Sigmoid colon (tissue), 4 donors: ENCODE results near the gene RUNDC3A.

Experiments
- POLR2AphosphoS5 ChIP-seq, 4 donors: sonication (generic); formaldehyde crosslinking; IDR thresholded peaks; one replicate each; pipeline ENCODE4 v1.6.1; 2017; ENCODE audit warnings: antibody characterized with exemption in 4 of 4
- TF ChIP-seq, protein P1 (sequence below), 4 experiments: fragments of 450-650 bp in 3 of 4; fragments of 200-600 bp in 1 of 4; IDR thresholded peaks; one replicate each; pipeline ENCODE4 v1.5.1; 2016 to 2019; ENCODE audit warnings: antibody characterized with exemption in 4 of 4, mild to moderate bottlenecking in 3 of 4, moderate library complexity in 2 of 4

DNA sequence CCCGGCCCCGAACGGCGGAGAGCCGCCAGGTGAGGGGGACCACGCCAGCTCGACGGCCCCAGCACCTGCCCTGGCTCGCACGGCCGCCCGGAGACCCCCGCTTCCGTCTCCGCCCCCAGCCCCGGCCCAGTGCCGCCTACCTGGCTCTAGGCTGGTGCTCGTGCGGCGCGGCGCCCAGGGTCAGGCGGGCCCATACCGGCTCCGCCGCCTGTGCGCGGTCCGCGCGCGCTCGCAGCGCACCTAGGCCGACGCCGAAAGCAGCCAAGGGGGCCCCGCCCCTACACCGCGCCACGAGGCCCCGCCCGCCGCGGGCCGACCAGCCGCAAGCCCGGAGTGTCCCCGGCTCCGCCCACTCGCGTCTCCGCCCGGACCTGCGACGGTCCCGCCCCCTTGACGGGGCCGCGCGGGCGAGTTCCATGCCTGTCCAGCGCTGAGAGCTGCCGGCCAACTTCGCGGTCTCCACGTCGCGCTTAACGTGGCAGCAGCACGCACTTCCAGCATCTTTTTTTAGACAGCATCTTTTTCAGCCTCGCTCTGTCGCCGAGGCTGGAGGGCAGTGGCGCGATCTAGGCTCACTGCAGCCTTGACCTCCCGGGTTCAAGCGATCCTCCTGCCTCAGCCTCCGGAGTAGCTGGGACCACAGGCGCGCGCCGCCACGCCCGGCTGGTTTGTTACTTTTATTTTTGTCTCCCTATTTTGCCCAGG, 16.3 kb downstream of the RUNDC3A start, which contains the start of gene SLC25A39:
- TF ChIP-seq, protein P1, sequence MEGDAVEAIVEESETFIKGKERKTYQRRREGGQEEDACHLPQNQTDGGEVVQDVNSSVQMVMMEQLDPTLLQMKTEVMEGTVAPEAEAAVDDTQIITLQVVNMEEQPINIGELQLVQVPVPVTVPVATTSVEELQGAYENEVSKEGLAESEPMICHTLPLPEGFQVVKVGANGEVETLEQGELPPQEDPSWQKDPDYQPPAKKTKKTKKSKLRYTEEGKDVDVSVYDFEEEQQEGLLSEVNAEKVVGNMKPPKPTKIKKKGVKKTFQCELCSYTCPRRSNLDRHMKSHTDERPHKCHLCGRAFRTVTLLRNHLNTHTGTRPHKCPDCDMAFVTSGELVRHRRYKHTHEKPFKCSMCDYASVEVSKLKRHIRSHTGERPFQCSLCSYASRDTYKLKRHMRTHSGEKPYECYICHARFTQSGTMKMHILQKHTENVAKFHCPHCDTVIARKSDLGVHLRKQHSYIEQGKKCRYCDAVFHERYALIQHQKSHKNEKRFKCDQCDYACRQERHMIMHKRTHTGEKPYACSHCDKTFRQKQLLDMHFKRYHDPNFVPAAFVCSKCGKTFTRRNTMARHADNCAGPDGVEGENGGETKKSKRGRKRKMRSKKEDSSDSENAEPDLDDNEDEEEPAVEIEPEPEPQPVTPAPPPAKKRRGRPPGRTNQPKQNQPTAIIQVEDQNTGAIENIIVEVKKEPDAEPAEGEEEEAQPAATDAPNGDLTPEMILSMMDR (IDR thresholded peaks at IDR 0.05) = no peak
- TF ChIP-seq POLR2AphosphoS5 (IDR thresholded peaks at IDR 0.05) = peak; percentile 88 to 97 (median 94)
